HG03135 (cell line): ENCODE measurements around the gene UNC13A.

Experiments
- ATAC-seq: cut with Tn5 transposase; IDR thresholded peaks from one replicate; pipeline ENCODE4 v1.9.1; 2021; ENCODE audit warnings: mild to moderate bottlenecking, moderate library complexity; ENCODE audit not compliant: unreplicated experiment

The UNC13A gene

GRCh38 chr19:17629760-17630159, 58.4 kb downstream of the UNC13A start:
- ATAC-seq = no peak

- no peak for ATAC-seq
These were observed 60.2 kb downstream of the UNC13A start for GRCh38 chr19:17627921-17628320.

- no peak for ATAC-seq
These were observed 61.0 kb downstream of the UNC13A start for GRCh38 chr19:17627161-17627560.

- ATAC-seq = no peak
These were observed 61.6 kb downstream of the UNC13A start for GRCh38 chr19:17626456-17627015.

- no peak for ATAC-seq
These were observed 62.2 kb downstream of the UNC13A start for GRCh38 chr19:17625980-17626379.

GRCh38 chr19:17625043-17625442, 63.1 kb downstream of the UNC13A start:
- no peak for ATAC-seq

GRCh38 chr19:17624314-17624991, 63.7 kb downstream of the UNC13A start:
- ATAC-seq = no peak

- no peak for ATAC-seq
These were observed 64.8 kb downstream of the UNC13A start for GRCh38 chr19:17623224-17623935.

- ATAC-seq = no peak
These were observed 67.5 kb downstream of the UNC13A start for GRCh38 chr19:17620696-17621095.

GRCh38 chr19:17618936-17619335, 69.2 kb downstream of the UNC13A start:
- ATAC-seq = no peak

GRCh38 chr19:17618281-17618903, 69.8 kb downstream of the UNC13A start:
- ATAC-seq = no peak

- no peak for ATAC-seq
These were observed 70.4 kb downstream of the UNC13A start for GRCh38 chr19:17617807-17618192.

- no peak for ATAC-seq
These were observed 71.0 kb downstream of the UNC13A start for GRCh38 chr19:17616961-17617806.

GRCh38 chr19:17616686-17616960, 71.5 kb downstream of the UNC13A start:
- ATAC-seq = no peak

- no peak for ATAC-seq
These were observed 72.1 kb downstream of the UNC13A start for GRCh38 chr19:17615889-17616685.

GRCh38 chr19:17614476-17614875, 73.7 kb downstream of the UNC13A start:
- ATAC-seq = no peak

GRCh38 chr19:17611462-17612244, 76.5 kb downstream of the UNC13A start:
- ATAC-seq = no peak

- ATAC-seq = no peak
These were observed 77.8 kb downstream of the UNC13A start for GRCh38 chr19:17610384-17610783.

GRCh38 chr19:17607936-17608335, 80.2 kb downstream of the UNC13A start:
- no peak for ATAC-seq
